ENCODE measurements around the gene S100A7A.
A peak's percentile ranks its signal among the peaks of the same experiment; 100 is the strongest.

Gene S100A7A
- long read RNA-seq, result 0 reads

DNA sequence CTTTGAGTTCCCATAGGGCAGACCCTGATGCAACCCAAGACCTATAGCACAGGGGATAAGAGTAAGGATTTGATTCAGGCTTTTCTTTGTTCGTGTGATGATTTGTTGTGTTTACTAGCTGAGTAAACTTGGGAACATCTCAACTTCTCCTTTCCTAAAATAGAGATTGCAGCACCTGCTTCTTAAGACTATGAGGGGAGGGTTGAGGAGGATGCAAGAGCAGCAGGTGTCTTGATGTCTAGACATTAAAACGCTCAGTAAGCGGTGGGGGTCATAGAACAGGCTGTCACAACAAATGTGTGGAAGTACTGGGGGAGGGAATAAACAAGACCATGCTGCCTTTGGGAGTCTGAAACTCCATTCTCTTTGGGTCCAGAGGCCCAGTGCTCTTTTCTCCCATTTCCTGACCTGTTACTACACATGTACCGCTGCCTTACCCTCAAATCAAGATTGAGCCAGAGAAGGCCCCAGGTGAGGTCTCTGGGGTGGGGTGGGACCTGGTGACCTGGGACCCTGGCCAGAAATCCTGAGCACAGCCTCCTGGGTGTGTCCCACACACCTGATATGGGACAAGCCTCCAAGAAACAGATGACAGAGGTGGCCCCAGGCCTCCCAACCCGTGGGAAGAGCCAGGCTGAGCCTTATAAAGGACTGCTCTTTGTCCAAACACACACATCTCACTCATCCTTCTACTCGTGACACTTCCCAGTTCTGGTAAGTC lies at the start of gene S100A7A:
Gene S100A7A, plus strand, starts transcription at position 671 of the 721 bp plus-strand sequence. CDS start 1,563 bp downstream, outside the sequence.
- no peak for DNase-seq (ENCODE audit: low read depth in 1 of 2, low spot score in 1 of 2)
- no peak for TF ChIP-seq GABPA (IDR thresholded peaks at IDR 0.05; ENCODE audit: low read depth)
- no peak for TF ChIP-seq SPI1 (IDR thresholded peaks at IDR 0.05; ENCODE audit: borderline replicate concordance, low read depth)
- TF ChIP-seq, protein P1, sequence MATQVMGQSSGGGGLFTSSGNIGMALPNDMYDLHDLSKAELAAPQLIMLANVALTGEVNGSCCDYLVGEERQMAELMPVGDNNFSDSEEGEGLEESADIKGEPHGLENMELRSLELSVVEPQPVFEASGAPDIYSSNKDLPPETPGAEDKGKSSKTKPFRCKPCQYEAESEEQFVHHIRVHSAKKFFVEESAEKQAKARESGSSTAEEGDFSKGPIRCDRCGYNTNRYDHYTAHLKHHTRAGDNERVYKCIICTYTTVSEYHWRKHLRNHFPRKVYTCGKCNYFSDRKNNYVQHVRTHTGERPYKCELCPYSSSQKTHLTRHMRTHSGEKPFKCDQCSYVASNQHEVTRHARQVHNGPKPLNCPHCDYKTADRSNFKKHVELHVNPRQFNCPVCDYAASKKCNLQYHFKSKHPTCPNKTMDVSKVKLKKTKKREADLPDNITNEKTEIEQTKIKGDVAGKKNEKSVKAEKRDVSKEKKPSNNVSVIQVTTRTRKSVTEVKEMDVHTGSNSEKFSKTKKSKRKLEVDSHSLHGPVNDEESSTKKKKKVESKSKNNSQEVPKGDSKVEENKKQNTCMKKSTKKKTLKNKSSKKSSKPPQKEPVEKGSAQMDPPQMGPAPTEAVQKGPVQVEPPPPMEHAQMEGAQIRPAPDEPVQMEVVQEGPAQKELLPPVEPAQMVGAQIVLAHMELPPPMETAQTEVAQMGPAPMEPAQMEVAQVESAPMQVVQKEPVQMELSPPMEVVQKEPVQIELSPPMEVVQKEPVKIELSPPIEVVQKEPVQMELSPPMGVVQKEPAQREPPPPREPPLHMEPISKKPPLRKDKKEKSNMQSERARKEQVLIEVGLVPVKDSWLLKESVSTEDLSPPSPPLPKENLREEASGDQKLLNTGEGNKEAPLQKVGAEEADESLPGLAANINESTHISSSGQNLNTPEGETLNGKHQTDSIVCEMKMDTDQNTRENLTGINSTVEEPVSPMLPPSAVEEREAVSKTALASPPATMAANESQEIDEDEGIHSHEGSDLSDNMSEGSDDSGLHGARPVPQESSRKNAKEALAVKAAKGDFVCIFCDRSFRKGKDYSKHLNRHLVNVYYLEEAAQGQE (IDR thresholded peaks at IDR 0.05; ENCODE audit: insufficient replicate concordance, low read depth), result no peak
- no peak for TF ChIP-seq CTCF (IDR thresholded peaks at IDR 0.05; ENCODE audit: insufficient read depth, low read length)
- TF ChIP-seq POLR2AphosphoS5 (IDR thresholded peaks at IDR 0.05; ENCODE audit: low read depth), result no peak

GRCh38 chr1:153367090-153367489 lies 49.2 kb upstream of the S100A7A start:
- H3K27me3 ChIP-seq (ENCODE audit: insufficient read depth, poor library complexity, severe bottlenecking), result no peaks in the 10 kb centered on the region
- peak overlapping the region; percentile 73; the same call in 1 of the 2 replicates for H3K27ac ChIP-seq (replicated peaks)
- TF ChIP-seq GABPA (IDR thresholded peaks at IDR 0.05; ENCODE audit: low read depth) (no peak), SPI1 (IDR thresholded peaks at IDR 0.05; ENCODE audit: borderline replicate concordance, low read depth) (no peak), CTCF (IDR thresholded peaks at IDR 0.05; ENCODE audit: insufficient read depth, low read length) (no peak), POLR2AphosphoS5 (IDR thresholded peaks at IDR 0.05; ENCODE audit: low read depth) (no peak)
- TF ChIP-seq, protein P1 (IDR thresholded peaks at IDR 0.05; ENCODE audit: insufficient replicate concordance, low read depth), result no peak
- H3K4me3 ChIP-seq (replicated peaks; ENCODE audit: insufficient read depth, low read length), result no peak overlapping the region
- DNase-seq (ENCODE audit: low read depth in 1 of 2, low spot score in 1 of 2), result no peak

More for the DNA sequence above, at the start of gene S100A7A:
- no peaks in the 10 kb centered on the region for H3K27me3 ChIP-seq (ENCODE audit: insufficient read depth, poor library complexity, severe bottlenecking)
- no peak within 1 kb of the TSS for H3K4me3 ChIP-seq (replicated peaks; ENCODE audit: insufficient read depth, low read length)
- no peak within 1 kb of the TSS for H3K27ac ChIP-seq (replicated peaks)

DNA sequence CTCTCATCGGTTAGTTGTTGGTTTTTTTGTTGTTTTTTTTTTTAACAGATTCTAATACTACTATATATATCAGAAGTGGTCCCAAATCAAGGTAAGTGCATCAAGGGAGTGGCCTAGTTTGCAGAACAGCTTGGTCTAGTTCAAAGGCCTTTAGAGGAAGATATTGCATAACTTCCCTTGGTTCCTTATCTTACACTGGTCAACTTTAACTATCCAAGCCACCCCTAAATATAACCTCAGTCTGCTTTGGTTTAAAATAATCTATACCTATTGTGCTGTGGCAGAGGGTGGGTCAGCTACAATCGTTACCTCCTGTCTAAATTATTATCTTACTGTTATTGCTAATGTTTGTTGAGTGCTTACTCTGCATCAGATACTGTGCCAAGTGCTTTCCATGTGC lies 47.8 kb upstream of the S100A7A start:
- Histone ChIP-seq H3K27me3 (ENCODE audit: insufficient read depth, poor library complexity, severe bottlenecking) (peaks cover 4% of the 10 kb centered on the region), H3K4me3 (replicated peaks; ENCODE audit: insufficient read depth, low read length) (no peak overlapping the region), H3K27ac (replicated peaks) (no peak overlapping the region)
- TF ChIP-seq SPI1 (IDR thresholded peaks at IDR 0.05; ENCODE audit: borderline replicate concordance, low read depth) (no peak), GABPA (IDR thresholded peaks at IDR 0.05; ENCODE audit: low read depth) (no peak), CTCF (IDR thresholded peaks at IDR 0.05; ENCODE audit: insufficient read depth, low read length) (no peak), POLR2AphosphoS5 (IDR thresholded peaks at IDR 0.05; ENCODE audit: low read depth) (no peak)
- TF ChIP-seq, protein P1 (IDR thresholded peaks at IDR 0.05; ENCODE audit: insufficient replicate concordance, low read depth), result no peak
- DNase-seq (ENCODE audit: low read depth in 1 of 2, low spot score in 1 of 2), result peak in 1 of 2 experiments; percentile 55
